Stimulated activated CD4-positive, alpha-beta T cell treated with anti-CD3 and anti-CD28 coated beads, Interleukin-2, amount 100 ng/mL, for 48 hours (primary cell): ENCODE measurements around the gene GPR39.
"Not testable (repeated sequence)": the region's sequence is repeated elsewhere in the genome, so short reads cannot be mapped to it uniquely, and the experiment has no call there.

ENCODE experiments used
- DNase-seq, 2 donors: peaks; one replicate each; pipeline ENCODE4 v3.0.0-alpha.2; 2020

The GPR39 gene

DNA sequence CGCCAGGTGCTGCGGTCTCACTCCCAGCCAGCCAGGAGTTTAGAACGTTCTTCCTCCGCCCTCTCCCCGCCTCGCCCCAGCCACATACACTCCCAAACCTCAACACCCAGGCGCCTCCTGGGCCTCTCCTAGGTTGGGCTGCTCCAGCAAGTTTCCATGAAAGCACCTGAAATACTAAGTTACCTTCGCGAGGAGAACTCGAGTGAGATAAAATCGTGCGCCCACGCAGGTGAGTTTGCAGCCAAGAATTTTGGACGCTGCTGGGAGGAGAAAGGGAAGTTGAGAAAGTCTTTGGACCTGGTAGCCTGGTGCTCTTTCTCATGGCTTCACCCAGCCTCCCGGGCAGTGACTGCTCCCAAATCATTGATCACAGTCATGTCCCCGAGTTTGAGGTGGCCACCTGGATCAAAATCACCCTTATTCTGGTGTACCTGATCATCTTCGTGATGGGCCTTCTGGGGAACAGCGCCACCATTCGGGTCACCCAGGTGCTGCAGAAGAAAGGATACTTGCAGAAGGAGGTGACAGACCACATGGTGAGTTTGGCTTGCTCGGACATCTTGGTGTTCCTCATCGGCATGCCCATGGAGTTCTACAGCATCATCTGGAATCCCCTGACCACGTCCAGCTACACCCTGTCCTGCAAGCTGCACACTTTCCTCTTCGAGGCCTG lies at the start of gene GPR39:
GPR39 (plus strand) TSS at position 83 of the 673 bp plus-strand sequence.
- DNase-seq: no peak

DNA sequence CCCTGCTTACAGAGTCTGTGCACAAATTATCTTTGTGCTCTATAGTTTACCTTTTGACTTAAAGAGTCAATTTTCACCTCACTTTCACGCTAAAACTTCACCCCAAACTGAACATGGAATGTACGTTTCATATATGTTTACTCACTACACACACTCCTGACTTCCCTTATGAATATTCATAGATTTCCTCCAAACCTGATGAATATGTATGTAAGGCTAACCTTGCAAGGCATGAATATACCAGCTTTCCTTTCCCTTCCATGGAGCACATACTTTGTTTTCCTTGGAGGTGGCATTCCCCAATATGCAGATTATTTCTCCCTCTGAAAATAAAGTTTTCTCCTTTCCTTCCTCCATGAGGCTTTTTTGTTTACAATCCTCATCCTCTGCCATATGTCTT lies 48.4 kb upstream of the GPR39 start:
- DNase-seq: no peak

DNA sequence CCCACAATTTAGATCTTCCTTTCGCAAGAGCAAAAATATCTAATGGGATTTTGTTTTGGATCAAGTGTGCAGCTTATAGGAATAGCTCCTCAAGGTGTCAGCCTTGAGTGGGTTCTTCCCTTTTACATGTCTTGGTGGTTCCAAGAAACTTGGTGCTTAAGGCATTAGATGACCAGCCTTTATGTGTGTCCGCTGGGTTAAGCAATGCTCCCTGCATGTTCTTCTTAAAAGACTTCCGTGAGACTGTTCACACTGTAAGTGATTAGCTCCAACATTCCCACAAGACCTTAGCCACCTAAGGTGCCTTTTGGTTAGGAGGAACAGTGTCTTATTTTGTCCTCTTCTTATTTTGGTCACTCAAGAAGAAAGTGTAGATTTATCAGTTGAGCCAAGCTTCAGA lies 44.3 kb upstream of the GPR39 start:
- no peak for DNase-seq

DNA sequence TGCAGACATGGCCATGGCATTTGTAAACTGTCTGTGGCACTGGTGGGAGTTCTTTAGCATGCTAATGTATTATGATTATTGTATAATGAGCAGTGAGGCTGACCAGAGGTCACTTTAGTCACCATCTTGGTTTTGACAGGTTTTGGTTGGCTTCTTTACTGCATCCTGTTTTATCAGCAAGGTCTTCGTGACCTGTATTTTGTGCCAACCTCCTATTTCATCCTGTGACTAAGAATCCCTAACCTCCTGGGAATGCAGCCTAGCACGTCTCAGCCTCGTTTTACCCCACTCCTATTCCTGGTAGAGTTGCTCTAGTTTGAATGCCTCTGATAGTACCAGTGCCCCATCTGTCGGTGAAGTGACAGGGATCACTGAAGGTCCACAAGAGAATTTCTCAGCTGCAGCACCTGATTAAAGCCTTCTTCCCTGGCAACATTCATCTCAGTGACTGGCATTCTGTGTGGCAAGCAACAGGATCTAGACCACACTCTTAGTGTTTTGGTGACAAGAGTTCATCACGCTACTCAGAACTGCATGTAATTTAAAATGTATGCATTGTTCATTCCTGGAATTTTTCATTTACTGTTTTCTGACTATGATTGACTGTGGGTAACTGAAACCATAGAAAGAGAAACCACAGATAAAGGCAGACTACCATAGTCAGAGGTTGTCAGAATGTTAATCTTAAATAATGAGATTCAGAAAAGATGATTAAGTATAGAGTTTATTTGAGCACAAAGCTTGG lies 43.0 kb upstream of the GPR39 start:
- DNase-seq: no peak

DNA sequence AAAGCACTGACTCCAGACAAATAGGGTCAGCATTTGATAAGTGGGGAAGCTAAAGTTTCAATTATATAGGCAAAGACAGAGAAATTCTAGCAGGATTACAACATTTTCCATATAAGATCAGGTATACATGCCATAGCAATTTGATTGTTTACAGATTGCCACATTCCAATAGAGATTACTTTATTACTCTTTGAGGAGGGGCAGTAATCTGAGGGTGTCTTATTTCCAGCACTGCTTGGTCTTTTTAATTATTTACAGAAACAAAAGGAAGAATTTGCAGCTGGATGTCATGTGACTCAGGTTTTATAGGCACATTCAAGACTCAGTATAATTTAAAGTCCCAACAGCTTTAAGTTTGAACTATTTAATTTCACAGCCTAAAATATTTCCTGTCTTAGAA lies 42.5 kb upstream of the GPR39 start:
- no peak for DNase-seq

DNA sequence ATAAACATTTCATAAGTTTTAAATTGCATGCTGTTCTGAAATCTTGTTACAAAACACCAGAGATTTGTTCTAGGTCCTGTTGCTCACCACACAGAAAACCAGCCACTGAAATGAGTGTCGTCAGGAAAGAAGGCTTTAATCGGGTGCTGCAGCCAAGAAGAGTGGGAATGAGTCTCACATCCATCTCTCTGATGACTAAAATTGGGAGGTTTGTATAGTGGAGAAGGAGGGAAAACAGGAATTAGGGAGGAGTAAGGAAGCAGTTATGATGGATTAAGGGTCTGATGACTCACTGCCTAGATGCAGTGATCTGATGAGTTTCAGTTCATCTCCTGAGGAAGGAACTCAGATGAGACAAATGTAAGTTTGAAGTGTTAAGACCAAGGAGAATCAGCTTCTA lies 42.1 kb upstream of the GPR39 start:
- DNase-seq: no peak

DNA sequence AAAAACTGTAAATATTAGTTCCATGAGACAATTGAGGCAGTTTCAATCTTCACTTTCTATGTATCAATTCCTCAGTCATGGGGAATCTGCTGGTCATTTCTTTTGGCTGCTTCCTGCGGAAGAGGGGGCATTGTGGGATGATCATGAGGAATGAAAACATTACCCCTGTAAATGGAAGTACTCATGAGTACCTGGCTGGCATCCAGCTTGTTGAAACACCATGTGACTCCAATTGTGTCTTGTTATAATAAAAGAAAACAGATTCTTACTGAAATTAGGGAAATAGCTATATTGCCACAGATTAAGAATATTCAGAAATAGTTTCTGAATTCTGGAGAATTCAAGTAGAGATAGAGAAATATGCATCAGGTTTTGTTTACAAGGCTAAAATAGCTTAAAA lies 41.6 kb upstream of the GPR39 start:
- no peak for DNase-seq

DNA sequence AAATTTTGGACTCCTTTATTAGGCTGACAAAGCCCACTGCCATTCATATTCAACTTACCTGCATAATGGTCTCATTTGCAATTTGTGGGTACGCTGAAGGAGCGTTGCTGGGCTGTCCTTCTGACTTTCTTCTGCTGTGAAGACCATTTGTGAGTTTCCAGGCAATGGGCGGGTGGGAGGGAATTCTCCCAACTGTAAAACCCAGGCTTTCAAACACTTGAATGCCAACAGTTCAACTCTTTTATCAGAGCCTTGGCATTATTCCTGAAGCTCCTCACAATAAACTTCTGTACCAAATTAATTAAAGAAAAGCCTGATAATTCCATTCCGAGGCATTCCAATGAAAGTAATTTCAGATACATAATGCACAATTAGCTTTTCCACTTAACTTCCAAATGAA lies 35.2 kb upstream of the GPR39 start:
- no peak for DNase-seq

DNA sequence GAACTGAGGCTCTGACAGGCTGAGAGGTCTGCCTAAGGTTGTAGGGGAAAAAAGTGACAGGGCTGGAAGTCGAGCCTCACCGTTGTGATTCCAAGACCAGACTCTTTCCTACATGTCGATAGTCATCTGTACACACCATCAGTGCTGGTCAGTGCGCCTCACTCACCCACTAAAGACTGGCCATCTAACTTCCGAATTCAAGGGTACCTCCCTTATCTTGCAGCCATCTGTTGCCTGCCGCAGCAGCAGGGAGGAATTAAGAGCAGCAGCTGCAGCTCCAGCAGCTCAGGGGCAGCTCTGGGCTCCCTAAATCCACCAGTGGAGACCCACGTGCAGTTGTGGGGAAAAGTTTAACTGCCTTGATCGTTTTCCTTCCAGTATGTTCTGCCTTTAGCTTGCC lies 32.6 kb upstream of the GPR39 start:
- DNase-seq: no peak

DNA sequence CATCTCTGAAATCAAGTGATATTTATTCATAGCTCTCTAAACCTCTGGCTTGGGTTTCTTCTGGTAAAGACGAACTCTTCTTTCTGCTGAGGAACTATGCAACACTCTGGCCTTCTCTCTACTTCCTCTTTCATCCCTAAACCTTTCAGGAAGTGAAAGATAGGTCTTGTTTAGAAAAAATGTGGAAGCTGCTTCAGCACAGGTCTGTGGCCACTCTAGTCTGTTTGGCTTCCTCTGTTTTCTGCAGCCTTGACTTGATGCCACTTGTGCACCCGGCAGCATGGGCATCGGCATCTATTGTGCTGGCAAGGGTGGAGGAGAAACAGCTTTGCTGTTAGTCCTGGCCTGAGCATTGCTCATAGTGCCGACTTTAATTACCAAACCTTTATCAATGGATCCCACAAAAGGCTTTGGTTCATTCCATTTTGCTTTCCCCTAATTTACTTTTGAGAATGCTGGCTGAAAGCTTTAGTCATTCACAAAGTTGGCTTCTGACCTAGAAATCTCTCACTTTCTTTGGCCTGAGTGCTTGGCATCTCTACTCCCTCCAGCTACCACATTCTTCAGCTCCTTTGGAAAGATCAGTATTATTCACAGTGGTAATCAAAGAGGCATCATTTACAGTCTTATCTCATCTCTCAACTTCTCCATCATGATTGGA lies 32.0 kb upstream of the GPR39 start:
- DNase-seq: no peak

DNA sequence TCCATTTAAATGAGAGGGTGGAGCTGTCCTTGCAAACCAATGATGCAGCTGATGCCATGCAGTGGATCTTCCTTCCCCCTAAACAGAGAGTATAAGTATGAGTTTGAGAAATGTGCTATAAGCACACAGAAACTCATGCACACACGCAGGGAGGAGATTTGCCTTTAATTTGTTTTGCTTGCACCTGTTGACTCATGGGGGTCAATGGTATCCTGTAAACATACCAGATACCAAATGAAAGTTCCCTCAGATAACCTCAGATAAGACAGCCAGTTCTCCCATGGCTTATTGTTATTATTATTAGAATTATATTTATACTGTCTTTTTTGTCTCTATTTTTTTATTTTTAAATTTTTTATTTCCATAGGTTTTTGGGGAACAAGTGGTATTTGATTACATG lies 29.5 kb upstream of the GPR39 start:
- no peak for DNase-seq

DNA sequence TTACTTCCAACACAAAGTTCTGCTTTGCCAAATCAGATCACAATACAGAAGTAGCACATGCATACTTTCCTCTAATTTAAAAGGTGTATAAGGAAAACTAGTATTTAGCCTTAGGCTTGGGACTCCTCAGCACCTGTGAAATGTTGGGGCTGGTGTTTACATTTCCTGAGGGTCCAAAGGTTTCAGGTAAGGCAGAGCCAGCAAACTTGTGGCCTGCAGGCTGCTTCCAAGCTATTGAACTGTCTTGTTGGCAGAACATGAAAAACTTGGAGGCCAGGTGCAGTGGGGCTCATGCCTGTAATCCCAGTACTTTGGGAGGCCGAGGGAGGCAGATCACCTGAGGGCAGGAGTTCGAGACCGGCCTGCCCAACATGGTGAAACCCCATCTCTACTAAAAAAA lies 26.5 kb upstream of the GPR39 start:
- no peak for DNase-seq

DNA sequence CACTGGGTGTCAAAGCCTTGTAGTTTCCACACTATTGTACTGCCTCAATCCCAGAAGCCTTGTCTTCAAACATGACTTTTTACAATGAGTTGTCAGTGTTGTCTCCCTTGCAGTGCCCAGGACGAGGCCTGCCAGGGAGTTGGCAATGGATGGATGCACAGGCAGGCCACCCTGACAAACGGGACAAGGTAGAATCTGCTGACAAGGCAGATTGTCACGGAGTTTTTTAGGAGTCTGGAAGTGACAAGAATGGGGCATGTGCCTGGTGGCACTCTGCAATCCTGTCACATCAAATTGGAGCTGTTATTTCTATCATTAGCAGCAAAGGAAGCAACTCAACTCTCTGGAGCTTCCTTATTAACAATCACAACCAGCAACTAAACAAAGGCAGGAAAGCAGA lies 25.2 kb upstream of the GPR39 start:
- no peak for DNase-seq

DNA sequence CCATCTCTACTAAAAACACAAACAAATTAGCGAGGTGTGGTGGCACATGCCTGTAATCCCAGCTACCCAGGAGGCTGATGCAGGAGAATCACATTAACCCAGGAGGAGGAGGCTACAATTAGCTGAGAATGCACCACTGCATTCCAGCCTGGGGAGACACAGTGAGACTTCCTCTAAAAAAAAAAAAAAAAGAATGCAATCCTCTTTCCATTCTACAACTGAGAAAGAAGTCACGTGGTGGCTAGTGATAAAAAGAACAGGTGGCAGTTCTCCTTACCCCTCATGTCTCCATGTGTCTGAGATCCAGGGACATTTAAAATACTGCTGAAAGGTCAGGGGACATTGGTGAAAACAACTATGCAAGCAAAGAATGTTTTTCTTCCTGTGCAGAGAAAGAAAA lies 24.4 kb upstream of the GPR39 start:
- DNase-seq: no peak

DNA sequence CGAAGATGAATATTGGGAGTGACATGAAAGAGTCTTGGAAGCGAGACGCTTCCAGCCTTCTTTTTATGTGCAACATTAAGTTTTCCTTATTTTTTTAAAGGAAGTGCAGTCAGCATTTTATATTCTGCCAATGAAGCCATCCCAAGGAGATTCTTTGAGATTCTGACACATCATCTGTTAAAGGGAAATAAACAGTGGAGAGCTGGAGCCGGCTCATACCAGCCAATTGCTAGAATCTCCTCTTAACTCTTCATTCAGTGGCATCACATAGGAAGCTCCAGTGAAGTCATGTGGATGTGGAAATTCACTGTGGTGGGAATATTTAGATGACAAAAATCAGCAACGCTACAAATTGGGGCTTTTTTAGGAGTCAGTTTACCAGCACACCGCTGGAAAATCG lies 23.7 kb upstream of the GPR39 start:
- no peak for DNase-seq

DNA sequence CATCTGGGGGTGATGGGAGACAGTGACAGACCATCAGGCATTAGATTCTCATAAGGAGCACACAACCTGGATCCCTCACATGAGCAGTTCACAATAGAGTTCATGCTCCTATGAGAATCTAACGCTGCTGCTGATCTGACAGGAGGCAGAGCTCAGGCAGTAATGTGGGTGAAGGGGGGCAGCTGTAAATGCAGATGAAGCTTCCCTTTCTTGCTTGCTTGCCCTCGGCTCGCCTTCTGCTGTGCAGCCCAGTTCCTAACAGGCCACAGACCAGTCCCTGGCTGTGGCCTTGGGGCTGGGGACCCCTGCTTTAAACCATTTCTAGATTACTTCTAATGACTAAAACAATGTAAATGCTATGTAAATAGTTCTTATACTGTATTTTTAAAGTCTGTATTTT lies 19.6 kb upstream of the GPR39 start:
- DNase-seq: not testable (repeated sequence)

DNA sequence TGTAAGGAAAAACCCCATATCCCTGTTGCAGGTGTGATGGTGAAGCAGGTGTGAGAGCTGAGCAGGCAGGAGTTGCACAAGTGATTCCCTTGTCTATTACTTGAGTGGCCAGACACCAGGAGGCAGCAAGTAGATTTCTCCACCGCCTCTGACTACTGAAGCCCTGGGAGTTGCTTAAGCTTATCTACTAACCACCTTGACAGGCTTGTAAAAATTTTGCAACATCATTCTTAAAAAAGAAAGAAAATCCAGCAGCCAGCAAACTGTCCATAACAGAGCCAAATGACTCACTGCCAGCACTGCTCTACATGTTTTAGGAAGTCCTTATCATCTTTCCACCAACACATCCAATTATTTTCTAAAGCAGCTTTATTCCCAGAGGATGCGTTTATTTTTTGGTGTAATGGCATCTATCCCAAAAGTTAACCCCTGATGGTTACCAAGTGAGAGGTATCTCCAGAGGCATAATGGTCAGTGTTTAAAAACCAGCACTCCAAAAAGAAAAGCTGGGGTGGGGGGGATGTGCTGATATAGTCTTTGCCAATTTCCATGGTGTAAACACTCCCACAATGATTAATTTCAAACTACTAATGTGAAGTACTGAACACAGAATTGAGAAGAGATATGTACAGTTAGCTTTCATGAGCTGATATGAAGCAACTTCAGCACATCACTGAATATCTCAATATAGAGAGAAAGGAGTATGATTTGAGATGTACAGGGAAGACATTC lies 16.3 kb upstream of the GPR39 start:
- DNase-seq: no peak

DNA sequence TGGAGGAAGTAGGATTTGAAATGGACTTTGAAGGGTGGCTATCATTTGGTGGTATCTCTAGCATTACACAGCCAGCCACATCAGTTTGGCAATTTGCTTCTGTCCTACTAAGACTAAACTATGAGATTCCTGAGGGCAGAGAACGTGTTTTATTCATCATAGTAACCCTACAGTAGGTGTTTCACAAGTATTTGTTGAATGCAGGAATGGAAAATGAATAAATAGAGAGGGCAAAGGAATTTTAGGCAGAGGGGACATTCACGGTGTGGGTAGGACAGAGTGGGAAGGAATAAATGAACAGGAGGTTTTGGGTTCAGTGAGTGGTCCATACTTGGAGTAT lies 15.7 kb upstream of the GPR39 start:
- no peak for DNase-seq

DNA sequence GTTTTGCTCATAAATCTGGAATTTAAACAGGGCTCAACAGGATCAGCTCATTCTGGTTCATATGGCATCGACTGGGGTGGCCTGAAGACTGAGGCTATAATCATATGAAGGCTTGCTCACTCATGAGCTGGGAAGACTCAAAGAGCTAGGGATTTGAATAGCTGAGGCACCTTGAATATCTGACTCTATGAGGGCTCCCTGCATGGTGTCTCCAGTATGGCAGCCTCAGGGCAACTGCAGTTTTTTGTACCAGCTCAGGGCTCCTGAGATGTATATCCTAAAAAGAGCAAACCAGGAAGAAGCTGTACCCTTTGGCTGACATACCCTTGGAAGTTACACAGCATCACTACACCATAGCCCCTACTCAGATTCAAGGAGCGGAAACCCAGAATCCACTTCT lies 15.3 kb upstream of the GPR39 start:
- DNase-seq: no peak

DNA sequence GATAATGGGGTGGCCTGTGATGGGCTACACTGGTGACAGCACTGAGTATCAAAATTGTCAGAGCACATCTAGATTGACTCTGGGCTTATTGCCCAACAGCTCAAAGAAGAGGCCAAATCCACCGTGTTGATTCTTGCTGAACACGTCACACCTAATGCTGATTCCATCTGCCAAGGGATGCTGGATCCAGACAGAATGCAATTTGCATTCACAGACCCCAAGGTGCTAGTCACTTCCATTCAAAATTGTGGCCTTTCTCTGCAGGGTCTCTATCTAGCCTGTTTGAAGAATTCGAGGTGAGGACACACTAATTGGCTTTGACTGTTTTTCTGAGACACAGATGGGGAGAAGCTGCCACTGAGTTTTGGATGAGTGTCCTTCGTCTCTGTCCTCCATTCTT lies 13.5 kb upstream of the GPR39 start:
- DNase-seq: no peak

DNA sequence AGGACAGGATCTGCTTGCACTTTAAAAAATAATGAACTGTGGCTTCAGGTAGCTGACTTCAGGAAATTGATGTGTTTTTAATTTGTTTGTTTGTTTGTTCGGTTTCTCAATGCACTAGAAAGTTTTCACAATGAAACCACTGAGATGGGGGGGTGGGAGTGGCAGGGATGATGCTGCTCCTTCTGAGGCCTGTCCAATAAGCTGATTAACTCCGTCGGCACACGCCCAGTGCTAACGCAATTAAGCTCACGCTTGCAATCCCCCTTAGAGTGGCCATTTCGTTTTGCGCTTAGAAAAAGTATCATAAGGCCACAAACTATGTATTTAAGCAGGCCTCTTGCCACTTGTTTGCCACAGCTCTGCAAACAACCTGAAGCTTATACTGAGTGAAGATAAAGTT lies 12.5 kb upstream of the GPR39 start:
- no peak for DNase-seq

DNA sequence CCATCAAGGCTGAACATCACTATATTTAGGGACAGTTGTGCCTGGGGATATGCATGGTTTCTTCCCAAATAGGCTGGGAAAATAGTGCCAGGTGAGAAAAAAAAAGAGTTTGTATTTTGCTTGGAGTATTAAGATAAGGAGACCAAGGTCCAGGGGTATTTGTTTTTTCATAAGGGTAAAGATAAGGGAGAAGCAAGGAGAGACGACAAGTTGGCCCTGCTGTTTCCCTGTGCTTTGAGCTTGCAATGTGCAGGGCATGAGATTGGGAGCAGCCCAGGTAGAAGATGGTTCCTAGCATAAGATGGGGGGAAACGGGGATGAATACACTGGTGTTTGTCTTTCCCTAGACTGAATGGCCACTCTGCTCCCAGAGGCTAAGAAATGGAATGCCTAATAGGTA lies 8.8 kb upstream of the GPR39 start:
- DNase-seq: no peak

DNA sequence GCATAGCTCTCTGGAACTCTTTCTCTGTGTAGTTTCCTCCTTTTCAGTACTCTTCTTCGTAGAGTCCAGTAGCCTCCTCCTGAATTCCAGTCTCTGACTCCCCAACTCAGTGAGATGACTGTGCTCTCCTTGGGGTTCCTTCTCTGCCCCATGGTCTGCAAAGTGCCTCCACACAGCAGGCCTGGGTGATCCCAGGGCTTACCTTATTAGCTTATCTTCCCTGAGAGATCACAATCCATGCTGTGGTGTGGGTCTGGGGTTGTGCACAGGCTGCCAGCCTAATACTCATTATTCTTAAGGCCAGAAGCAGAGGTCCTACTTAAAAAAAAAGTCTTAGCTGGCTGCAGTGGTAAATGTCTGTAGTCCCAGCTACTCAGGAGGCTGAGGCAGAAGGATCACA lies 4.6 kb upstream of the GPR39 start:
- DNase-seq: no peak

DNA sequence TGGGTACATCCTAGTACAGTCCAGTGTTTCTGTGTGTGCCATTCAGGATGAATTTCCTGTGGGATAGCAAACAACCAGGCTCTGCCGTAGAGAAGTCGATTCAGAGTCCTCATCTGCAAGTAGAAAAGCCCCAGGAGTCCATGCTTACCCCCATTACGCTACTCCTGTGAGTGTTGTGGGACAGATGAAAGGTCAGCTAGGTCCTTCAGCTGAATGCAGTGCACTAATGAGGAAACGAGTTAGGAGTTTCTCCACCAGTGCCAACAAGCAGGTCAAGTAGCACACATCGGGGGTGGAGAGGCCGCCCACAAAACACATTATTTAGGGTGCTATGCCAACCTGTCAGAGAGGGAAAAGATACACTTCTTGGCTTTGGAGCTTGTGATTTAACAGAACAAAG lies 2.5 kb upstream of the GPR39 start:
- no peak for DNase-seq
